Small intestine (tissue), 7 donors: ENCODE data around the gene GRIN3B. TPM values are rescaled to one million over a fixed set of nuclear protein-coding genes. Genes with fewer than 3 reads are reported as not detected.
A peak's percentile ranks its signal among the peaks of the same experiment; 100 is the strongest.

Source experiments
- DNase-seq, 2 donors: peaks; one replicate each; pipeline versions ENCODE4 v3.0.0 to v3.0.0-alpha.2; 2013
- FAIRE-seq: peaks from 2 replicates; lab custom pipeline; 2012; peaks lifted over from hg19 to GRCh38; lab: Jason Lieb, UNC
- H3K27ac ChIP-seq, 3 donors: one replicate each; pipeline ENCODE4 v1.5.1; 2013; ENCODE audit warnings: low read length in 2 of 3, mild to moderate bottlenecking in 2 of 3, control low read depth in 1 of 3, inconsistent platforms in 1 of 3, low read depth in 1 of 3, moderate library complexity in 1 of 3
- H3K27me3 ChIP-seq, 3 donors: one replicate each; pipeline ENCODE4 v1.6.1; 2013; ENCODE audit warnings: low read length in 3 of 3, inconsistent platforms in 1 of 3; ENCODE audit not compliant: control insufficient read depth in 3 of 3, insufficient read depth in 3 of 3
- H3K36me3 ChIP-seq, 3 donors: one replicate each; pipeline ENCODE4 v1.6.1; 2013; ENCODE audit warnings: low read length in 3 of 3, inconsistent platforms in 1 of 3, low read depth in 1 of 3, mild to moderate bottlenecking in 1 of 3, moderate library complexity in 1 of 3; ENCODE audit not compliant: control insufficient read depth in 3 of 3, insufficient read depth in 2 of 3
- H3K4me1 ChIP-seq, 3 donors: one replicate each; pipeline ENCODE4 v1.6.1; 2013; ENCODE audit warnings: low read length in 2 of 3, inconsistent platforms in 1 of 3, low read depth in 1 of 3, mild to moderate bottlenecking in 1 of 3, moderate library complexity in 1 of 3; ENCODE audit not compliant: control insufficient read depth in 3 of 3, insufficient read depth in 2 of 3
- H3K4me3 ChIP-seq, 3 donors: one replicate each; pipeline ENCODE4 v1.5.1; 2013; ENCODE audit warnings: low read length in 3 of 3, control low read depth in 1 of 3, inconsistent platforms in 1 of 3, low read depth in 1 of 3, mild to moderate bottlenecking in 1 of 3, moderate library complexity in 1 of 3
- H3K9me3 ChIP-seq, 2 donors: one replicate each; pipeline ENCODE4 v1.6.1; 2013; ENCODE audit warnings: low read depth in 1 of 2, low read length in 1 of 2; ENCODE audit not compliant: control insufficient read depth in 2 of 2, insufficient read depth in 1 of 2
- WGBS, 3 donors: extraction: QIAGEN DNeasy Blood & Tissue Kit; methylation state at CpG; one replicate each; pipeline ENCODE4 v1.1.7; 2013; 5-methylcytosine and 5-hydroxymethylcytosine counted together
- polyA plus RNA-seq, 4 donors: library from polyadenylated mRNA; stranded (reverse) in 3 of 4; unstranded in 1 of 4; fragments of 200-250 nt in 3 of 4; fragments of 120-200 nt in 1 of 4; gene quantifications; one replicate each; pipeline versions ENCODE4 v1.2.1 to v1.2.3, GENCODE V29; 2013
- donor health status: healthy with polysubstance abuse.
- donor health status: control.
- donor health status: control.
- donor health status: Bipolar disorder and iron deficiency.
- donor health status: healthy.

The GRIN3B gene
- polyA plus RNA-seq, 4 donors, result 0.10 to 0.16 TPM; not detected in 2

DNA sequence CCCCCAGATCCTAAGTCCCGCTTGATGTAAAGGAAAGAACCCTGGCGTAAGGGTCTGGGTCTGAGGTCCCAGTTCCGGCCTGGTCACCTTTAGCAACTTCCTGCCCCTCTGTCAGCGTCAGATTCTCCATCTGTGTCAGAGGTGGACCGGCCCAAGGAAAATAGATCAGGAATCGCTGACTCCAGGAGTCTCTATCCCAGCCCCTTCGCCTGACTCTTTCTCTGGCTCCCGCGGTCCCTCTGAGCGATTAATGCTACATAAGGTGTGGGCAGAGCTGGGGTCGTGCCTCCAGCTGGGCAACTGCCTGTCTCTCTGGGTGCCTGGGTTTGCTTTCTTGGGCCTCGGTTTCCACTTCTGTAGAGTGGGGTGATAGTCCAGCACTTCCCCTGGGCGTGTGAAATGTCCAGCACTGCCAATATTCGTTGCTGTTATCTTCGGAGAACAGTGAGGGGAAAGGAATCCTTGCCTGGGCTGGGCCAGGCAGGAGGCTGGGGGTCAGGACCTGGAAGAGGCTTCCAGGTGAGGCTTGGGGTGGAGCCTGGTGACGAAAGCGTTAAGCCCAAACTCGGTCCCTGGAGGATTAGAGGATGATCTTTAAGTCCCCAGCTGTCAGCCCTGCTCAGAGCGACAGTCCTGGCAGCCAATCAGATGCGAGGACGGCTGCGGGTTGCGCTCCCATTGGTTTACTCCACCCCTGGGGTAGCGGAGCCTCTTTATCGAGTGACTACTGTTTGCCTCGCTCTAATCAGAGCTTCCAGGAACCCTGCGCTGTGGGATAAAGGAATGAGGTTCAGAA, 40.5 kb downstream of the GRIN3B start:
- Histone ChIP-seq H3K36me3 (peaks cover 0 to 32% (median 0%) of the 10 kb centered on the region in 3 donors), H3K4me3 (peak overlapping the region; percentile 22 to 62 (median 43)), H3K27me3 (no peaks in the 10 kb centered on the region), H3K27ac (peak overlapping the region in 2 of 3 donors; percentile 15 to 47), H3K4me1 (peaks cover 0 to 25% (median 8%) of the 10 kb centered on the region in 3 donors), H3K9me3 (no peaks in the 10 kb centered on the region)
- FAIRE-seq (no peak), DNase-seq (peak; percentile 89 to 94)
- WGBS, 3 donors, result 1 to 2% (median 2%) methylated on average over 27 of the region's 27 CpGs

DNA sequence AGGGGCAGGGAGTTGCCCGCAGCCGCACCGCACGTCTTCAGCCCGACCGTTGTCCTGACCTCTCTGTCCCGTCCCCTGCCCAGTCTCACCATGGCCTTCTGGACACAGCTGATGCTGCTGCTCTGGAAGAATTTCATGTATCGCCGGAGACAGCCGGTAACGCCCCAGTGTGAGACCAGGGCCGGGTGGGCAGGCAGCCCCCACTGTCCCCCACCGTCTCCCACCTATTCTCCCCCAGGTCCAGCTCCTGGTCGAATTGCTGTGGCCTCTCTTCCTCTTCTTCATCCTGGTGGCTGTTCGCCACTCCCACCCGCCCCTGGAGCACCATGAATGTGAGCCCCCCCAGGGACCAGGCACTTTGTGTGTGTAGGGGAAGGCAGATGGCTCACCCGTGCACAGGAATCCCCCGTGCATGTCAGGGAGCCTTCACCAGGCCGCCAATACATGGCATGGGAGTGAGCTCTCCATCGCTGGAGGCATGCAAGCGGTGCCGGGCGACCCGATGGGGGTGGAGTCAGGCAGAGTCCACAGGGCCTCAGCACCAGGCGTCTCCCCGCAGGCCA, 41.1 kb downstream of the GRIN3B start:
- H3K27ac ChIP-seq, result no peak overlapping the region
- no peaks in the 10 kb centered on the region for H3K9me3 ChIP-seq
- no peaks in the 10 kb centered on the region for H3K27me3 ChIP-seq
- peak overlapping the region in 1 of 3 donors; percentile 6 for H3K4me3 ChIP-seq
- peaks cover 0 to 25% (median 8%) of the 10 kb centered on the region in 3 donors for H3K4me1 ChIP-seq
- H3K36me3 ChIP-seq, result peaks cover 0 to 25% (median 0%) of the 10 kb centered on the region in 3 donors
- DNase-seq (no peak), FAIRE-seq (no peak)
- WGBS, 3 donors, result 12 to 30% (median 25%) methylated on average over 25 to 26 of the region's 26 CpGs

DNA sequence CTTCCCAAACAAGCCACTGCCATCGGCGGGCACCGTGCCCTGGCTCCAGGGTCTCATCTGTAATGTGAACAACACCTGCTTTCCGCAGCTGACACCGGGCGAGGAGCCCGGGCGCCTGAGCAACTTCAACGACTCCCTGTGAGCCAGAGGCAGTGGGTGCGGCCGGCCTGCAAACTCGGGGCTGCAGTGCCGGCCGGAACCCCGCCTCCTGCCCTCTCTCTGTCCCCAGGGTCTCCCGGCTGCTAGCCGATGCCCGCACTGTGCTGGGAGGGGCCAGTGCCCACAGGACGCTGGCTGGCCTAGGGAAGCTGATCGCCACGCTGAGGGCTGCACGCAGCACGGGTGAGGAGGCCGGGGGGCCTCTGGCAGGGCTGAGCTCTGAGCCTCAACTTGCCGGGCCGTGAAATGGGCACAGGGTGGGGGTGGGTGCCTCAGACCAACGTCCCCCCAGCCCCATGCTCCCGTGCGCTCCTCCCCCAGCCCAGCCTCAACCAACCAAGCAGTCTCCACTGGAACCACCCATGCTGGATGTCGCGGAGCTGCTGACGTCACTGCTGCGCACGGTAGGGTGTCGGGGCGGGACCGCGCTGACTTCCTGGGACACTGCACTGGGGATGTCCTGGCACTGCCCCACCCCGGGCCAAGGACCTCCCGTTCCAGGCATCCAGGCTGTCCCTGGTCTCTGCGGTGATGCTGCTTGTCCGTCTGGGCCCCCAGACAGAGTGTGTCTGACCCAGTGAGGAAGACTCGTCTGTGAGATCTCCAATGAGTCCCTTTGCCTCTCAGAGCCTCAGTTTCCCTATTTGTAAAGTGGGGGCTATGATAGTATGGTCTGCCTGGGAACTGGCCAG, 41.8 kb downstream of the GRIN3B start:
- H3K27ac ChIP-seq, result peak overlapping the region in 1 of 3 donors; percentile 38
- peak overlapping the region in 1 of 3 donors; percentile 22 for H3K4me3 ChIP-seq
- H3K27me3 ChIP-seq, result no peaks in the 10 kb centered on the region
- H3K36me3 ChIP-seq, result peaks cover 0 to 20% (median 0%) of the 10 kb centered on the region in 3 donors
- FAIRE-seq (no peak), DNase-seq (peak in 1 of 2 donors; percentile 84)
- WGBS, 3 donors, result 27 to 65% (median 34%) methylated on average over 28 to 43 of the region's 43 CpGs
- no peaks in the 10 kb centered on the region for H3K9me3 ChIP-seq
- H3K4me1 ChIP-seq, result peaks cover 0 to 25% (median 8%) of the 10 kb centered on the region in 3 donors

DNA sequence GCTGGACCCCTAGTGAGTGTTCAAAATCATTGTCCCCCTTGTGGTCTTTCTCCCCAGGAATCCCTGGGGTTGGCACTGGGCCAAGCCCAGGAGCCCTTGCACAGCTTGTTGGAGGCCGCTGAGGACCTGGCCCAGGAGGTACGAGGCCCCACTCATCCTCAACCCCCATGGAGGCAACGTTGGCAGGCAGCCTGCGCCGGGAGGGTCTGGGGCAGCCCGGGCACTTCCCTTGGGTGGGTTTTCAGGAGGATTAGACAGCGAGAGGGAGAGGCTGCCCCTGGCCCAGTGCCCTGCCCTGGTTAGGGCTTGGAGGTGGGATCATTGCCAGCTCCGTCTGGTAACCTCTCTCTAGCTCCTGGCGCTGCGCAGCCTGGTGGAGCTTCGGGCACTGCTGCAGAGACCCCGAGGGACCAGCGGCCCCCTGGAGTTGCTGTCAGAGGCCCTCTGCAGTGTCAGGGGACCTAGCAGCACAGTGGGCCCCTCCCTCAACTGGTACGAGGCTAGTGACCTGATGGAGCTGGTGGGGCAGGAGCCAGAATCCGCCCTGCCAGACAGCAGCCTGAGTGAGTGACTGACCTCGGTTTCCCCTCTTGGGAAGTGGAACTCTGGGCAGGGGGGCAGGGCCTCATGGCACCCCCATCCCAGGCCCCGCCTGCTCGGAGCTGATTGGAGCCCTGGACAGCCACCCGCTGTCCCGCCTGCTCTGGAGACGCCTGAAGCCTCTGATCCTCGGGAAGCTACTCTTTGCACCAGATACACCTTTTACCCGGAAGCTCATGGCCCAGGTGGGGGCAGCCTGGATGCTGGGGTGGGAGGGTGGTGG, 42.7 kb downstream of the GRIN3B start:
- Histone ChIP-seq H3K9me3 (no peaks in the 10 kb centered on the region), H3K27ac (no peak overlapping the region), H3K27me3 (no peaks in the 10 kb centered on the region), H3K4me3 (no peak overlapping the region), H3K36me3 (peaks cover 0 to 14% (median 0%) of the 10 kb centered on the region in 3 donors), H3K4me1 (peaks cover 0 to 24% (median 8%) of the 10 kb centered on the region in 3 donors)
- WGBS, 3 donors, result 27 to 60% (median 44%) methylated on average over 20 to 23 of the region's 23 CpGs
- no peak for FAIRE-seq
- DNase-seq, result no peak

DNA sequence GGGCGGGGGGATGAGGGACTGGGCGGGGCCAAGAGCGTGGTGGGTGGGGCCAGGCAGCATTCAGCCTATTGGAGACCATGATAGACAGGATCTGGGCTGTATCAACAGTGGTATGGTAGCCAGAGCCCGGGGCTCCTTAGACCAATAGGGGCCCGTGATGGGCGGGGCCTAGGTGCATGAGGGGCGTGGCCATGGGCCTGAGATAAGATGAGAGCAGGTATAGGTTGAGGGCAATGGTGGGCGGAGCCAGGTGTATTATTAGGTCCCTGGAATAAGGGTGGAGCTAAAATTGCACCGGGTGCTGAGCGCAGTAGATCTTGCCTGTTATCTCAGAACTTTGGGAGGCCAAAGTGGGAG, 45.0 kb downstream of the GRIN3B start:
- peak in 1 of 2 donors; percentile 59 for DNase-seq
- Histone ChIP-seq H3K9me3 (no peaks in the 10 kb centered on the region), H3K36me3 (peaks cover 0 to 3% (median 0%) of the 10 kb centered on the region in 3 donors), H3K4me1 (peaks cover 0 to 10% (median 8%) of the 10 kb centered on the region in 3 donors), H3K27ac (no peak overlapping the region), H3K27me3 (no peaks in the 10 kb centered on the region), H3K4me3 (no peak overlapping the region)
- 40 to 67% (median 54%) methylated on average over 10 of the region's 10 CpGs for WGBS, 3 donors
- FAIRE-seq, result no peak

DNA sequence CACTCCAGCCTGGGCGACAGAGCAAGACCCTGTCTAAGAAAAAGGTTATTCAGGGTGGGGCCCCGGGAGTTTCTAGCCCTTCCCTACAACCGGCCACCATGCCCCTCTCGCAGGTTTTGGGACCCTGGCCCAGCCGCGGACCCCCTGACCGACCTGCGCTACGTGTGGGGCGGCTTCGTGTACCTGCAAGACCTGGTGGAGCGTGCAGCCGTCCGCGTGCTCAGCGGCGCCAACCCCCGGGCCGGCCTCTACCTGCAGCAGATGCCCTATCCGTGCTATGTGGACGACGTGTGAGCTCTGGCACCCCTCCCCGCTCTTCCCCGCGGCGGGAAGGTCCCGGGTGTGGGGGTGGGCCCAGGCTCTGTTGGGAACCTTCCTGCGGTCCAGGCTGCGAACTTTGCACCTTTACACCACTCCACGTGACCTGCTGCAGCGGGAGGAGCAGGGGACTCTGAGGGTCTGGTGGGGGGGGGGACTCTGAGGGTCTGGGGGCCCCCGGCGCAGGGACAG, 46.0 kb downstream of the GRIN3B start:
- Histone ChIP-seq H3K9me3 (peaks cover 0 to 4% of the 10 kb centered on the region in 2 donors), H3K4me1 (peaks cover 0 to 3% (median 2%) of the 10 kb centered on the region in 3 donors), H3K27me3 (no peaks in the 10 kb centered on the region), H3K4me3 (no peak overlapping the region), H3K36me3 (peaks cover 0 to 3% (median 0%) of the 10 kb centered on the region in 3 donors), H3K27ac (no peak overlapping the region)
- DNase-seq (no peak), FAIRE-seq (no peak)
- 67 to 86% (median 77%) methylated on average over 26 to 33 of the region's 33 CpGs for whole genome bisulfite sequencing, 3 donors

DNA sequence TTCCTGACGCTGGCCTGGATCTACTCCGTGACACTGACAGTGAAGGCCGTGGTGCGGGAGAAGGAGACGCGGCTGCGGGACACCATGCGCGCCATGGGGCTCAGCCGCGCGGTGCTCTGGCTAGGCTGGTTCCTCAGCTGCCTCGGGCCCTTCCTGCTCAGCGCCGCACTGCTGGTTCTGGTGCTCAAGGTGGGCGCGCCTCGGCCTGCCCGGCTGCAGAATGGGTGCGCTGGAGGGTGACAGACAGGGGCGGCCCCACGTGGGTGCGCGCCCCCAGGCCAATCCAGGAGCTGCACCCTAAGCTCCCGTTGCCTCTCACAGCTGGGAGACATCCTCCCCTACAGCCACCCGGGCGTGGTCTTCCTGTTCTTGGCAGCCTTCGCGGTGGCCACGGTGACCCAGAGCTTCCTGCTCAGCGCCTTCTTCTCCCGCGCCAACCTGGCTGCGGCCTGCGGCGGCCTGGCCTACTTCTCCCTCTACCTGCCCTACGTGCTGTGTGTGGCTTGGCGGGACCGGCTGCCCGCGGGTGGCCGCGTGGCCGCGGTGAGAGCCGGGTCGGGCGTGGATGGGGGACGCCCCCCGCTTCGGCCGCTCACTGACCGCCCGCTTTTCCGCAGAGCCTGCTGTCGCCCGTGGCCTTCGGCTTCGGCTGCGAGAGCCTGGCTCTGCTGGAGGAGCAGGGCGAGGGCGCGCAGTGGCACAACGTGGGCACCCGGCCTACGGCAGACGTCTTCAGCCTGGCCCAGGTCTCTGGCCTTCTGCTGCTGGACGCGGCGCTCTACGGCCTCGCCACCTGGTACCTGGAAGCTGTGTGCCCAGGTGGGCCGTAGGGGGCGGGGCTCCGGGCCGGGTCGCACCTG, 46.8 kb downstream of the GRIN3B start:
- peaks cover 0 to 3% (median 0%) of the 10 kb centered on the region in 3 donors for H3K36me3 ChIP-seq
- H3K9me3 ChIP-seq, result peaks cover 0 to 9% of the 10 kb centered on the region in 2 donors
- H3K27ac ChIP-seq, result no peak overlapping the region
- H3K27me3 ChIP-seq, result no peaks in the 10 kb centered on the region
- H3K4me1 ChIP-seq, result no peaks in the 10 kb centered on the region
- H3K4me3 ChIP-seq, result no peak overlapping the region
- WGBS, 3 donors, result 76 to 86% (median 78%) methylated on average over 76 to 77 of the region's 77 CpGs
- DNase-seq (no peak), FAIRE-seq (no peak)
